A172 (cell line): ENCODE measurements around the gene PPP1R16B. TPM values are rescaled to one million over a fixed set of nuclear protein-coding genes. Genes with fewer than 3 reads are reported as not detected.
"Not testable (repeated sequence)": the region's sequence is repeated elsewhere in the genome, so short reads cannot be mapped to it uniquely, and the experiment has no call there.

Experiments
- DNase-seq: peaks from one replicate; pipeline ENCODE4 v3.0.0-alpha.2; 2015; ENCODE audit warnings: low spot score
- total RNA-seq: library from RNA; depleted of rRNA; stranded (reverse); fragments of >200 nt; shearing (Covaris generic); gene quantifications from 2 replicates; pipeline ENCODE4 v1.2.3, GENCODE V29; 2014

The PPP1R16B gene
- total RNA-seq, 1 experiment from 2014 or later = 0.14 TPM

DNA sequence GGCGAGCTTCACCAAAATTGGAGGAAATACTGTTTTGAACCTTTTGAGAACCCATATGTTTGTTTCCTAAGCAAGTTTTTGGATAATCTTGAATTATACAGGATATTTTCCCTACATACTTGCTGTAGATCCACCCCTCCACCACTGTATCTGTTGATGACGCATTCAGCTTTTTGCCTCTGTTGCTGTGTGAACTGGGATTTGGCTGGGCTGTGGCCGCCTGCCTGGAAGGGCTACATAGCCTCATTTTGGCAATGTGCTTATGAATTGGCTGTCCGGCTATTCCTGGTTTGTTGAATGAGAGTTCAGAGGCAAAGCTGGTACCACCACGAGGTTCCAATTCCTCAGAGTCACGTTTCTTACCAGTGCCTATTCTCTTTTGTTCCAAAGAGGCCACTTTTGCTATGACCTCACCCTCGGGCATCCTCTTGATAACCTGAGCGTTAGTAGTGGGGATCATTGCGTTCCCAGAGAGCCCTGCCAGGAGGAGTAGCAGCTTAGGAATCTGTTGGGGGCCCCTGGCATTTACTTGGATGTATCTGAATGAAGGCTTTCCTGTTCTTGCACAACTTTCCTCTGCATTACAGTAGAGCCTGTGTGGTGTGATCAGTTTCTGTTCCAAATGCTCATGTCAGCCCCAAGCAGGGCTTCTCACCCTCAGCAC lies 127.1 kb downstream of the PPP1R16B start:
- no peak for DNase-seq

DNA sequence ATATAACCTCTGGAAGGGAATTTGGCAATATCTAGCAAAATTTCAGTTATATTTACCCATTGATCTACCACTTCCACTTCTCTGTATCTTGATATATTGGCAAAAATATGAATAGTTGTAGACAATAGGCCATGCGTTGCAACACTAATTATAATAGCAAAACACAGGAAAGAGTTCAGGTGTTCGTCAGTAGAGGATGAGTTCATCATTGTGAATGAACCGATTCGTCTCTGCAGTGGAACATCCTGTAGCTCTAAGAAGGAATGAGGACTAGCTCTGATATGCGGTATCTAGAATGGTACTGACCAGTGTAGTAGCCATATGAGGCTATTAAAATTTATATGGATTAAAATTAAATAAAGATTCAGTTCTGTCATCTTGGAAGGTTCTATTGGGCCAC lies 129.0 kb downstream of the PPP1R16B start:
- no peak for DNase-seq

DNA sequence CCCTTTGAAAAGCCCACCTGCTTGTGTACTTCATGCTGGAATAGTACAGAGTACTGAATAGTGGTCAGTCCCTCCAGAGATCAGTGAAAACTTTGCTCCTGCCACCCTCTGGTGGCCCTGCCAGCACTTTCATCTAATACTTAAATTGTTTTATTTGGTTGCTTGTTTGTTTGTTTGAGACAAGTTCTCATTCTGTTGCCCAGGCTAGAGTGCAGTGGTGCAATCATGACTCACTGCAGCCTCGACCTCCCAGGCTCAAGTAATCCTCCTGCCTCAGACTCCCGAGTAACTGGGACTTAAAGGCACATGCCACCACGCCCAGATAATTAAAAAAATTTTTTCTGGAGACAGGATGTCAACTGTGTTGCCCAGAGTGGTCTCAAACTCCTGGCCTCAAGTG lies 129.8 kb downstream of the PPP1R16B start:
- DNase-seq = peak; percentile 13

DNA sequence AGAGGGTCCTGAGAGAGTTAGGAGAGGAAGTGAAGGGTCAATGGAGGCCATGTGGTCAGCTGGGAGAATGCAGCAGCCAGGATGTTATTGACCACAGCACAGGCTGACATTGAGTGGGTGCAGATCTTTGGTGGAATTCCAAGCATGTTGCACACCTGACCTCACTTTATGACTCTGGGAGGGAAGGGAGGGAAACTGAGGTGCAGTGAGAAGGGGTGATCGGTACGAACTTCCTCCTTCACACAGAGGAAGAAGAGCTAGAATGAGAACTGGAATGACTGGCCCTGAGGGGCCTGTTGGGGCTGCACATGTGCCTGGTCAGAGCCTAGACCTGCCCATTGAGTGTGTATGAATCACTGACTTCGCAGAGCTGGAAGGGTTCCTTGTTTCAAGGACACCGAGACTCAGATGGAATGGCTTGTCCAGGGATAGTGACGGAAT lies 130.5 kb downstream of the PPP1R16B start:
- DNase-seq = no peak

DNA sequence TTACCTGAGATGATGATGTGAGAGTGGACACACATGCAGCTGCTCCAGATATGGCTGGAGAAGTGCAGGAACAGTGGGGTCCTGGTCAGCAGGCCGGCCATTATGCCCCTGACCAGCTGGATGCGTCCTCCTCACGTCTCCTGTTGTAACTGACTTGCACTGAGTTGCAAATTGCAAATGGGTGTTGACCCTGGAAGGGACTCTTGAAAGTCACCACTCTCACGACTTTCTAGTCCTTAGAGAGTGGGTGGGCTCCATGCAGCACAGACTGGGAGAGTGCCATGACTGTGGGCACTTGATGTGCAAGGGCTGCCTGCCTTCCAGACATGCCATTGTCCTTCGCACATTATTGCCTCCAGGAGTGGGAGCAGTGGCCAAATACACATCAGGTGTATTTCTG lies 131.5 kb downstream of the PPP1R16B start:
- no peak for DNase-seq

DNA sequence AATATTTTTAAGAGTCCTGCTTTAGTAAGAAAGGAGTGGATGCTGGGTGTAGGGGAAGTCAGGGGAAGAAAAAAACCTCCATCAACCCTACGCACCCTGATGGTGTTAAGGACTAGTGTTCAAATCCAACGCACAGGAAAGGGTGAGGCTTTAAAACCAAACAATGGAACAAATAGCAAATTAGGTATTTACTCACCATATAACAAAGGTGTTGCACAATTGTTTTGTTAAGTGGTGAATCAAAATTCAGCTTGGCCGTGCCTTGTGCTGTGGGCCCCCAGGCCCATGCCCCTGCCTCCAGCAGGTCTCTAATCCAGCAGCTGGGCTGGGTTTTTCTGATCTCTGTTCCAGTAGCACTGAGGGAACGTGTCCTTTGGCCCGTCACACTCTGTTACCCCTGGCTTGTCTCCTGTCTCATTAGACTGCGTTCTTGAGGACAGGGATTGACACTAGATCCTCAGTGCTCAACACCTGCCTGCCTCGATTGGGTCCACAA lies 132.5 kb downstream of the PPP1R16B start:
- no peak for DNase-seq

DNA sequence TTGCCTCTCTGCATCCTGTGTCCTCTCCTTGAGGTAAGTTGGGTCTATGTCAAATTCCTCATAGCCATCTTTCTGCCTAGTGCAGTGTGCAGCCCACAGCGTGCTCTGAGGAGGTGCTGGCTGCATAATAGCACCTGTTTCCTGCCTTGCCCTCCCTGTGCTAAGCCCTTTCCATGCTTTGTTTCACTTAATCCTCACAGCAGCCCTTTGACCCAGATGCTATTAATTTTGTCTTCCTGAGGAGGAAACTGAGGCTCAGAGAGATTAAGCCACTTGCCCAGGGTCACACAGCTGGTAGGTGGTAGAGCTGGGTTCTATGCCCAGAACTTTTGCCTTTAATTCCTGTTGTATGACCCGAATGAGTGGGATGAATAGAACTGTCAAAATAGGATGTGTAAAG lies 134.2 kb downstream of the PPP1R16B start:
- no peak for DNase-seq

DNA sequence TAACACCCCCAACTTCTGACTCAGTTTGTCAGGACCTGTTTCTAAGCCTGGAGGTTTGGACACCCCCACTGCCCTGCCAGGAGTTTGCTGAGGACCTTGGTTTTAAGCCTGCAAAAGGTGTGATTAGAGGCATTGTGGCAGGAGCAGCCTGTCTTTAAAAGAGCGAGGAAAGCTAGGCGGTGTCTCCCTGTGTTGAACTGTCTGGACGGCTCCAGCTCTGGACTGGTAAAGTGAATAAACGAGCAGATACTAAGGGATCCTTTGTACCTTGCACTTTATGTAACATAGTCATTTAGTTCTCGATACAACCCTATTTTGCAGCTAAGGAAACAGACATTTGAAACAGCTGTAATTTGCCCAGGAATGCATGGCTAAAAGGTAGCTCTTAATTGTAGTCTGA lies 135.1 kb downstream of the PPP1R16B start:
- no peak for DNase-seq

DNA sequence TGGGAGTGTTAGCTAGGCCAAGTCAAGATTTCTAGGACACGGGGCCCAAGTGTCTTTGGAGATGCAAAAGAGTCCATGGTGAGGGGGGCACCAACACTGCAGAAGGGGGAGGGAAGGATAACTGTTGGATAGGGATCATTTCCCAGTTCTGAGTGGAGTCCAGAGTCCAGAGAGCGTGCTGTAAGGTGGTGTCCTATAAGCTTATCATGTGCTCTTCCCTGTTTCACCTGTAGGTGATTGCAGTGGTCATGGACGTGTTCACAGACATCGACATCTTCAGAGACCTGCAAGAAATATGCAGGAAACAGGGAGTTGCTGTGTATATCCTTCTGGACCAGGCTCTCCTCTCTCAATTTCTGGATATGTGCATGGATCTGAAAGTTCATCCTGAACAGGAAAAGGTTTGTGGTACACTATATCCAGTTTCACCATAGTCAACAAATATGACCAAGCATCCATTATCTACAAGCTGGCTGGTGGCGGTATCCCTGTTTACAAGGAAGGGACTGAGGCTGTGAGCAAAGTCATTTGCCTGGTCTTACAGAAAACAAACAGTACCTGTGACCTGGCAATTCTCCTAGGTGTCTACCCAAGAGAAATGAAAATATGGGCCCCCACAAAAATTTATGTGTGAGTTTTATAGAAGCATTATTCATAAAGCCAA lies 136.4 kb downstream of the PPP1R16B start:
- no peak for DNase-seq

DNA sequence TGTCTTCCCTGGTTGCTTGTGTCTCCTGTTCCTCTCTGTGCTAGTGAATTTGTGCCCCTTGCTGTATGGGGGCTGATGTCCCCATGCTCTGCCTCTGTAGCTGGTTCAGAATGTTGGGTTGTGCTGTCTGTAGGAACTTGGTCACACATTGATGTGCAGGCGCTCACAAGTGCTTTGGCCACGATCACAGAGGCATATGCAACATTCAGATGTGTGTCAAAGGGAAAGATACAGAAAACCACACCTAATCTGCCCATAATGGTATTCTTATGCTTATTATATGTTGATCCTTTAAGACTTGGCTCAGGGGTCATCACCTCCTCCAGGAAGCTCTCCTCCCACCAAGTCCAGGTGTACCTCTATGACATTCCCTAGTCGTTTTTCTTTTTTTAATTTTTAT lies 139.5 kb downstream of the PPP1R16B start:
- no peak for DNase-seq

DNA sequence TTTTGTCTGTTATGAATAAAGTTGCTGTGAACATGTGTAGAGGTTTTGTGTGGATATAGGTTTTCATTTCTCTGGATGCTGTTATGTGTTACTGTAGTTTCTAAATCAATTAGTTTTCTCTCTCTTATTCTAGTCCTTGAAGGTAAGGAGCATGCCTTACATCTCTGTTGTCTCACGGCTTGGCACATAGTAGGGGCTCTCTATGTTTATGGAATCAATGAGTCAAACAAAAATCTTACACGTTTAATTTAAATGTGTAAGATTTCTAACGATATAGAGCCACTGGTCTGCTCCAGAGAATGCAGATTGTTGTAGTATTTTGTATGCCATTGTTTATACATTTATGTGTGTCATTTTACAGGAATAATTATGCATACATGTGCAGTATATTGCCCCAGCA lies 141.3 kb downstream of the PPP1R16B start:
- DNase-seq = no peak

DNA sequence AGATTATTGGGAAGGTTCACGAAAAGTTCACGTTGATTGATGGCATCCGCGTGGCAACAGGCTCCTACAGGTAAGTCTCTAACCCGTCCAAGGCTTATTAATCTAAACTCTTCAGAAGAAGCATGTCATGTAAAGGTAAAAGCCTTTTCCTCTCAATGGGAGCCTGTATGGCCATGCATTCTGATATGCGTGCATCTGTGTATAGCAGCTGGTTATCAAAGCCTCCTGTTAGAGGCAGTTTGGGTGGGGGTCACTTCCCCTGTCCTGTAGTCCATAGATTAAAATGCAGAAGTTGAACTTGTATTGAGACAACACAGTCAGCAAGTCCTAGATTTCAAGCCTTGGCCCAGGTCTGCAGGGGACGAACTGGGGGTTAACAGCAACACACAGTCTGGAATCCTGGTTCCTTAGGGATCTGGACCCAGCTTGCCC lies 142.4 kb downstream of the PPP1R16B start:
- no peak for DNase-seq

DNA sequence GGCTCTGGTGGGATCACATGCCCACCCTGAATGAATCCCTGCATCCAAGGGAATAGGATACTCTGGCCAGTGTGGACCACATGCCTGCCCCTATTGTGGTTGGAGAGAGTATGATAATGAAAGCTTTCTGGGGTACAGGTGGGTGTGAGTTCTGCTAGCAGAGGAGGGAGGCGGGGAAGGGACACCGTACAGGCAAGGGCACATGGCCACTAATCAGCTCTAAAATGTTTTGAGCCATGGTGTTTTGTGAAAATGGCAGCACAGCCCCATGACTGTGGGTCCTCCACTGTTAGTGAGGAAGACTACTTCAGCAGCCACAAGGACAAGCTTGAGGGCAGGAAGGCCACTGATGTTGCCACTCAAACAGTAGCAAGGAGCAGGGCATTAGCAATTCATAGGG lies 144.8 kb downstream of the PPP1R16B start:
- no peak for DNase-seq

DNA sequence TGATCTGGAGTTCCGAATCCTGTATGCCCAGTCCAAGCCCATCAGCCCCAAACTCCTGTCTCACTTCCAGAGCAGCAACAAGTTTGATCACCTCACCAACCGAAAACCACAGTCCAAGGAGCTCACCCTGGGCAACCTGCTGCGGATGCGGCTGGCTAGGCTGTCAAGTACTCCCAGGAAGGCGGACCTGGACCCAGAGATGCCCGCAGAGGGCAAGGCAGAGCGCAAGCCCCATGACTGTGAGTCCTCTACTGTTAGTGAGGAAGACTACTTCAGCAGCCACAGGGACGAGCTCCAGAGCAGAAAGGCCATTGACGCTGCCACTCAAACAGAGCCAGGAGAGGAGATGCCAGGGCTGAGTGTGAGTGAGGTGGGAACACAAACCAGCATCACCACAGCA lies 146.1 kb downstream of the PPP1R16B start:
- no peak for DNase-seq

DNA sequence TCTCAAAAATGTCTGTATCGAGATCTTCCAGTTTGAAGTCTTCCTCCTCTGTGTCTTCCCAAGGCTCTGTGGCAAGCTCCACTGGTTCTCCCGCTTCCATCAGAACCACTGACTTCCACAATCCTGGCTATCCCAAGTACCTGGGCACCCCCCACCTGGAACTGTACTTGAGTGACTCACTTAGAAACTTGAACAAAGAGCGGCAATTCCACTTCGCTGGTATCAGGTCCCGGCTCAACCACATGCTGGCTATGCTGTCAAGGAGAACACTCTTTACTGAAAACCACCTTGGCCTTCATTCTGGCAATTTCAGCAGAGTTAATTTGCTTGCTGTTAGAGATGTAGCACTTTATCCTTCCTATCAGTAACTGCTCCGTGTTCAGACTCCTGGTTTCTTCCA lies 146.7 kb downstream of the PPP1R16B start:
- DNase-seq = no peak

DNA sequence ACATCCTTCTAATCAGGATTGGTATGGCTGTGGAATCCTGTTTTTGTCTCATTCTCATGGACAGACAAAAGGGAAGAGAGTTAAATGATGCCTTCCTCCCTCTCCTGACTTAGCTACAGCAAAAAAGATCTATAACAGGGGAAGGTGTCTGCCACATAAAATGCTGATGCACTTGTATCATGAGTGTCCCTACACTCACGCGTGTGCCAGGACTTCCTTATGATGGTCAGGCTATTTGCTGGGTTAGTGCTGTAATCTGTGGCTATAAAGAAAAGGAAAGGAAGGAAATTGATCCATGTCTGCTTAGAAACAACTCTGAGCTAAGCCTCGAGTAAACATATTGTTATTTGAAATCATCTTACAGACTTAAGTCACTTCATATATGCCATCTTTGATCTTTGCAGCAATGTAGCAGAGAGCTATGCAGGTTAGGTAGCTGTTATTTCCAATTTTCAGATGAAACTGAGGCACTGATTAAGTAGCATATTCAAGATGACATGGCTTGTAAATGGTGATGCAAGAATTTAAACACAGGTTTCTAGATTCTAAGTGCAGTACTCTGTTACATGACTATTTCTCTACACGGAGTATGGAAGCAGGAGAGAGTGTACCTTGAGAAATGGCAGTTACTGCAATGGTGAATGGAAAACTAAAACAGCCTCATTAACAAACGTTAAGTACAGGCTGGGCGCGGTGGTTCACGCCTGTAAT lies 148.3 kb downstream of the PPP1R16B start:
- no peak for DNase-seq

DNA sequence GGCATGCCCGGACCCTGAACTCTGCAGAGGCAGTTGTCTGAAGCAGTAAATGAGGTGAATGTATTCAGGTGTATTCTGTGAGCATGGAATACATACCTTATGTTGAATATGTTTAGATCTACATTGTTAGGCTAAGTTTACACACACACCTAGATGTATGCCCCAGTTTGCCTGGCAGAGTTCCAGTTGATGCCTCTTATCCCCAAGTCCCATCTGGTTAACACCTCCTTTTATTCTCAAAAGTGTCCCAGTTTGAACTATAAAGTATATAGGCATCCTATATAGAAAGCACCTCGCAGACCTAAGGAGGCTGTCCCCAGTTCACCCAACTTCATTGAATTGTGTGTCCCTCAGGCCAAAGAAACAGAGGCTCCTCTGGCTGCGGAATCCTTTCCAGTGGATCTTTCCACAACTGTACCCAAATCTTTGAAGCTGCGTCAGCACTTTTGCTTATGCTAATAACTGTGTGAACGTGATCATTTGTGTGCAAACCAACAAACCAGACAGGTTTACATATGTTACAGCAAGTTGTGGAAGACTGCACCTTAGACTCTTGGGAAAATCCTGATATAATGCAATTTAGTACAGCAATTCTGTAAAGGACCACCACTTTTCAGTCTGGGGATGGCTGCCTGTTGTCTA lies 151.9 kb downstream of the PPP1R16B start:
- DNase-seq = no peak

DNA sequence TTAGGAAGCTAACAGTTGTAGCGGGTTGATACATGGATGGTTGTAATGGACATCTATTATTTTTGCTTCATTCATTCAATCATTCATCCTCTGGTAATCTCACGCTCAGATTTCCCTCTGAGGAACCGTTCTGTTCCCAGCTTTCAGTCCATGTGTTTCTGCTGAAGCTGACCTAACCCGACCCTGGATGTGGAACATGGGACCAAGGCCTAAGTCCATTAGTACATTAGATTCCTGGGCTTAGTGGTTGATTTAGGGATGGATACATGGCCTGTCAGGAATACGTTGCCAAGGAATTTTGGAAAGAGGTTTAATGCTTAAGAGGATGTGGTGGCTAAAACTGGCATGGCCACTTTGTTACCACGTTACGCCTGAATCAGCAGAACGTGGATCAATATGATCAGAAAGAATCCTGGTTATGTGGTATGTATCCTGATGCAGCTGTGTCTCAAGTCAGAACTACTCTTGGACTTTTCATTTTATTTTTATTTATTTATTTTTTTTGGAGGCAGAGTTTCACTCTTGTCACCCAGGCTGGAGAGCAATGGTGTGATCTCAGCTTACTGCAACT lies 152.5 kb downstream of the PPP1R16B start:
- DNase-seq = no peak

DNA sequence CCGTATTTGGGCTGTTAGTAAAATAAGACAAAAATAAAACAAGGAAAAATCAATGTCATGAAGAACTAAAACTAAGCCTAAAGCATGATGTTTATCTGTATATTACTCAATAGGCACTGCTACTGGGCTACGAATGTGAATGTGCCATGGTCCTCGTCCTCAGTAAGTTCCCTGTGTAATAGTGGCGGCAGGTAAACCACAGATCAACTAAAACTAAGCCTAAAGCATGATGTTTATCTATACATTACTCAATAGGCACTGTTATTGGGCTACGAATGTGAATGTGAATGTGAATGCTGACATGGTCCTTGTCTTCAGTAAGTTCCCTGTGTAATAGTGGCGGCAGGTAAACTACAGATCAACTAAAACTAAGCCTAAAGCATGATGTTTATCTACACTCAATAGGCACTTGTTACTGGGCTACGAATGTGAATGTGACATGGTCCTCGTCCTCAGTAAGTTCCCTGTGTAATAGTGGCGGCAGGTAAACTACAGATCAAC lies 154.7 kb downstream of the PPP1R16B start:
- DNase-seq = not testable (repeated sequence)

DNA sequence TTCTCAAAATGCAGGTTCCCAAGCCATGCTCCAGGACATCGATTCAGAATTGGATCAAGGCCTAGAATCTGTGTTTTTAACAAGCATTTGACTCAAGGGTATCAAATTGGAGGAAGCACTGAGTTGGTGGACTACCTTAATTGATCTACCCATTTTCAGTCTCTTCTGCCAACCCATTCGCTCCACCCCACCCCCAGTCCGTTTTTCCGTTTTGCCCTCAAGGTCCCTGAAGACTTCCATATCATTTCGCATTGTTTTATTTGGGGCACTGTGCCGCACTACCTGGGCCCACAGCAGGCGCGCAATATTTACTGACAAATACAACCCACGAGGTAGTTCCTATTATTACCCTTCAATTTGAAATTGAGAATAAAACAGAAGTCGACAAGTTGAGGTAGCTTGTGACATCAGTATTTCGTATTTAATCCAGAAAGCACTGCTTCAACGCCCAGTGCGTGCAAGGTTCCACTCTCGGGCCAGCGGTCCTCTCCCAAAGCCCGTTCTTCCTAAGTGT lies 156.1 kb downstream of the PPP1R16B start:
- peak; percentile 10 for DNase-seq
